Ecto neural progenitor cell (in vitro differentiated cells): ENCODE data around the gene RAD51B.

Experiments used
- DNase-seq: peaks from one replicate; pipeline ENCODE4 v3.0.0-alpha.2; 2018; ENCODE audit warnings: low spot score

Gene RAD51B

GRCh38 chr14:68235011-68235410, 415.4 kb downstream of the RAD51B start:
- DNase-seq, result no peak

GRCh38 chr14:68236582-68237458, 417.2 kb downstream of the RAD51B start:
- no peak for DNase-seq

- DNase-seq, result no peak
Observed at GRCh38 chr14:68238551-68238950, 419.0 kb downstream of the RAD51B start.

GRCh38 chr14:68238976-68239375, 419.4 kb downstream of the RAD51B start:
- no peak for DNase-seq

GRCh38 chr14:68239988-68240771, 420.6 kb downstream of the RAD51B start:
- no peak for DNase-seq

GRCh38 chr14:68241862-68242487, 422.4 kb downstream of the RAD51B start:
- DNase-seq, result no peak

- no peak for DNase-seq
Observed at GRCh38 chr14:68243450-68244010, 424.0 kb downstream of the RAD51B start.

GRCh38 chr14:68244262-68244980, 424.8 kb downstream of the RAD51B start:
- DNase-seq, result no peak

- no peak for DNase-seq
Observed at GRCh38 chr14:68245146-68246073, 425.8 kb downstream of the RAD51B start.

GRCh38 chr14:68246074-68246785, 426.7 kb downstream of the RAD51B start:
- no peak for DNase-seq

- DNase-seq, result no peak
Observed at GRCh38 chr14:68246786-68247105, 427.2 kb downstream of the RAD51B start.

- DNase-seq, result no peak
Observed at GRCh38 chr14:68247274-68247673, 427.7 kb downstream of the RAD51B start.

GRCh38 chr14:68247676-68248268, 428.2 kb downstream of the RAD51B start:
- DNase-seq, result no peak

GRCh38 chr14:68248481-68249255, 429.1 kb downstream of the RAD51B start:
- DNase-seq, result peak; percentile 58

- DNase-seq, result no peak
Observed at GRCh38 chr14:68249661-68250451, 430.3 kb downstream of the RAD51B start.

- DNase-seq, result no peak
Observed at GRCh38 chr14:68250927-68251768, 431.6 kb downstream of the RAD51B start.

- no peak for DNase-seq
Observed at GRCh38 chr14:68251769-68252100, 432.2 kb downstream of the RAD51B start.
